Germinal center (tissue), 1 donor: ENCODE results near the gene KRT39.
"Not testable (repeated sequence)": the region's sequence is repeated elsewhere in the genome, so short reads cannot be mapped to it uniquely, and the experiment has no call there.

Source experiments
- DNase-seq: peaks from one replicate; pipeline ENCODE4 v3.0.0; 2012; ENCODE audit warnings: mixed read lengths, low spot score

Gene KRT39

GRCh38 chr17:40966848-40967247 lies at the start of gene KRT39:
Gene KRT39 (minus strand): TSS chr17:40966948. CDS start chr17:40966856, 92 bp downstream.
- no peak for DNase-seq

GRCh38 chr17:41015454-41015853 lies 48.7 kb upstream of the KRT39 start:
- no peak for DNase-seq

GRCh38 chr17:41013606-41014005 lies 46.9 kb upstream of the KRT39 start:
- no peak for DNase-seq

- DNase-seq, result no peak
These were observed 46.4 kb upstream of the KRT39 start for GRCh38 chr17:41013181-41013580.

GRCh38 chr17:41012326-41013120 lies 45.8 kb upstream of the KRT39 start:
- no peak for DNase-seq

GRCh38 chr17:41010441-41010840 lies 43.7 kb upstream of the KRT39 start:
- no peak for DNase-seq

- no peak for DNase-seq
These were observed 43.2 kb upstream of the KRT39 start for GRCh38 chr17:41009936-41010335.

- DNase-seq, result no peak
These were observed 42.6 kb upstream of the KRT39 start for GRCh38 chr17:41009301-41009760.

- no peak for DNase-seq
These were observed 42.1 kb upstream of the KRT39 start, which contains the start of gene KRTAP3-1 for GRCh38 chr17:41008811-41009210. Gene KRTAP3-1 (minus strand): TSS chr17:41009128. CDS start chr17:41009074, 54 bp downstream.

GRCh38 chr17:41004397-41004796 lies 37.6 kb upstream of the KRT39 start:
- DNase-seq, result no peak

GRCh38 chr17:41003926-41004325 lies 37.2 kb upstream of the KRT39 start:
- no peak for DNase-seq

GRCh38 chr17:41002814-41003213 lies 36.1 kb upstream of the KRT39 start:
- no peak for DNase-seq

- no peak for DNase-seq
These were observed 35.0 kb upstream of the KRT39 start for GRCh38 chr17:41001795-41002194.

GRCh38 chr17:40999563-40999962 lies 32.8 kb upstream of the KRT39 start, which contains the start of gene KRTAP3-2:
Gene KRTAP3-2 (minus strand): TSS chr17:40999906. CDS start chr17:40999853, 53 bp downstream.
- not testable (repeated sequence) for DNase-seq

- no peak for DNase-seq
These were observed 30.6 kb upstream of the KRT39 start for GRCh38 chr17:40997361-40997760.

- no peak for DNase-seq
These were observed 30.1 kb upstream of the KRT39 start for GRCh38 chr17:40996829-40997228.

GRCh38 chr17:40995116-40995515 lies 28.4 kb upstream of the KRT39 start:
- no peak for DNase-seq

GRCh38 chr17:40993839-40994238 lies 27.1 kb upstream of the KRT39 start, which contains the start of gene KRTAP3-3:
Gene KRTAP3-3 (minus strand): TSS chr17:40994164. CDS start chr17:40994097, 67 bp downstream.
- no peak for DNase-seq

- DNase-seq, result no peak
These were observed 26.3 kb upstream of the KRT39 start for GRCh38 chr17:40993084-40993483.

GRCh38 chr17:40992666-40993065 lies 25.9 kb upstream of the KRT39 start:
- DNase-seq, result no peak

- no peak for DNase-seq
These were observed 20.2 kb upstream of the KRT39 start for GRCh38 chr17:40986920-40987319.

GRCh38 chr17:40984226-40984625 lies 17.5 kb upstream of the KRT39 start, which contains the start of gene KRT40:
Gene KRT40 (minus strand): TSS chr17:40984326. CDS start chr17:40984273, 53 bp downstream.
- DNase-seq, result no peak

- DNase-seq, result no peak
These were observed 14.4 kb upstream of the KRT39 start for GRCh38 chr17:40981115-40981514.
